PC-3 (cell line): ENCODE data around the gene DOK3. TPM values are rescaled to one million over a fixed set of nuclear protein-coding genes. Genes with fewer than 3 reads are reported as not detected.
A peak's percentile ranks its signal among the peaks of the same experiment; 100 is the strongest.

Experiments
- ATAC-seq: fragments of 200-7000 bp; cut with Tn5 transposase; 2 replicates; pipeline ENCODE4 v1.9.1; 2020; ENCODE audit warnings: mild to moderate bottlenecking, moderate library complexity
- BruUV-seq: library from RNA; stranded (reverse); fragments of 400-500 nt; replicated peaks from 2 replicates; lab custom pipeline; 2021; lab: Mats Ljungman, UMichigan
- CTCF ChIA-PET: fragments of 300-600 bp; sonication (Branson Sonifier 250); formaldehyde crosslinking; loops from one replicate; lab custom pipeline; 2022; ENCODE audit warnings: antibody characterized with exemption; lab: Charles Lee
- POLR2A ChIA-PET: fragments of 300-600 bp; sonication (Branson Sonifier 250); formaldehyde crosslinking; loops from one replicate; lab custom pipeline; 2022; ENCODE audit warnings: antibody characterized with exemption; ENCODE audit not compliant: unreplicated experiment; lab: Charles Lee
- DNase-seq: peaks from one replicate; pipeline ENCODE4 v3.0.0-alpha.2; 2015
- H2AFZ ChIP-seq: fragments of 300-600 bp; sonication (generic); 2 replicates; pipeline ENCODE4 v1.6.0; 2016; ENCODE audit warnings: antibody characterized with exemption, low read length
- H3F3A ChIP-seq: fragments of 300-600 bp; sonication (generic); one replicate; pipeline ENCODE4 v1.6.0; 2017; ENCODE audit warnings: antibody characterized with exemption, low read length, control low read depth, mild to moderate bottlenecking; ENCODE audit not compliant: unreplicated experiment
- H3K27ac ChIP-seq: fragments of 300-600 bp; sonication (generic); 2 replicates; pipeline ENCODE4 v1.5.1; 2016; ENCODE audit warnings: mild to moderate bottlenecking, low read length
- H3K27me3 ChIP-seq: fragments of 300-600 bp; sonication (generic); 2 replicates; pipeline ENCODE4 v1.6.1; 2016; ENCODE audit warnings: low read length, mixed read lengths
- H3K36me3 ChIP-seq: fragments of 300-600 bp; sonication (generic); 2 replicates; pipeline ENCODE4 v1.6.1; 2016; ENCODE audit warnings: low read depth, mixed run types, low read length, mixed read lengths
- H3K4me1 ChIP-seq: fragments of 300-600 bp; sonication (generic); 2 replicates; pipeline ENCODE4 v1.5.1; 2016; ENCODE audit warnings: low read length; ENCODE audit not compliant: insufficient read depth
- H3K4me2 ChIP-seq: fragments of 300-600 bp; sonication (generic); 2 replicates; pipeline ENCODE4 v1.6.0; 2016; ENCODE audit warnings: low read length
- H3K4me3 ChIP-seq: fragments of 300-600 bp; sonication (generic); 2 replicates; pipeline ENCODE4 v1.5.1; 2016; ENCODE audit warnings: mild to moderate bottlenecking, low read length, mixed read lengths
- H3K79me2 ChIP-seq: fragments of 300-600 bp; sonication (generic); 2 replicates; pipeline ENCODE4 v1.6.1; 2017; ENCODE audit warnings: low read length, mixed read lengths
- H3K9ac ChIP-seq: fragments of 300-600 bp; sonication (generic); 2 replicates; pipeline ENCODE4 v1.6.0; 2016; ENCODE audit warnings: mild to moderate bottlenecking, low read length
- H3K9me2 ChIP-seq: fragments of 300-600 bp; sonication (generic); replicated peaks from 2 replicates; pipeline ENCODE4 v1.6.1; 2016; ENCODE audit warnings: mixed run types, low read length, mixed read lengths
- H3K9me3 ChIP-seq: fragments of 300-600 bp; sonication (generic); 2 replicates; pipeline ENCODE4 v1.6.1; 2016; ENCODE audit warnings: low read length, mixed read lengths
- H4K20me1 ChIP-seq: fragments of 300-600 bp; sonication (generic); 2 replicates; pipeline ENCODE4 v1.6.1; 2016; ENCODE audit warnings: low read length, mixed read lengths
- CTCF ChIP-seq: fragments of 300-600 bp; sonication (generic); conservative IDR thresholded peaks from 2 replicates; pipeline ENCODE4 v1.5.1; 2017; ENCODE audit warnings: antibody characterized with exemption, low read depth, mild to moderate bottlenecking, low read length
- EZH2 ChIP-seq: fragments of 300-600 bp; sonication (generic); IDR thresholded peaks from one replicate; pipeline ENCODE4 v1.6.1; 2017; ENCODE audit warnings: antibody characterized with exemption, mild to moderate bottlenecking, low read length; ENCODE audit not compliant: unreplicated experiment
- EZH2phosphoT487 ChIP-seq: fragments of 300-600 bp; sonication (generic); IDR thresholded peaks from 2 replicates; pipeline ENCODE4 v1.6.1; 2018; ENCODE audit warnings: mild to moderate bottlenecking, antibody characterized with exemption, low read length, borderline replicate concordance
- intact Hi-C: fragments of 100-400 bp; cut with micrococcal nuclease; formaldehyde crosslinking; loops from 2 replicates; pipeline ENCODE4 v1.9.0; 2023
- total RNA-seq: library from RNA; depleted of rRNA; stranded (reverse); fragments of >200 nt; gene quantifications from 2 replicates; pipeline ENCODE4 v1.2.3, GENCODE V29; 2014

Gene DOK3
- total RNA-seq, 1 experiment from 2014 or later = 6.2 TPM

GRCh38 chr5:177511796-177512675, 2.4 kb upstream of the DOK3 start:
- ATAC-seq = no peak
- Histone ChIP-seq H3K27ac (no peak overlapping the region), H3K4me3 (no peak overlapping the region), H3F3A (no peaks in the 10 kb centered on the region), H3K4me1 (peaks cover 12% of the 10 kb centered on the region), H3K79me2 (peaks cover 29% of the 10 kb centered on the region), H3K27me3 (no peaks in the 10 kb centered on the region), H3K9ac (no peak overlapping the region), H4K20me1 (no peaks in the 10 kb centered on the region), H3K9me3 (no peaks in the 10 kb centered on the region), H3K9me2 (no peaks in the 10 kb centered on the region), H3K36me3 (peaks cover 29% of the 10 kb centered on the region), H2AFZ (no peak overlapping the region), H3K4me2 (no peak overlapping the region)
- ChIA-PET CTCF (no interaction called here), POLR2A (no interaction called here)
- no peak for DNase-seq
- no peak for TF ChIP-seq CTCF
- TF ChIP-seq EZH2phosphoT487 = no peak
- TF ChIP-seq EZH2 = no peak
- BruUV-seq = TSS peak; percentile 9
- intact Hi-C loops = no loop called here

DNA sequence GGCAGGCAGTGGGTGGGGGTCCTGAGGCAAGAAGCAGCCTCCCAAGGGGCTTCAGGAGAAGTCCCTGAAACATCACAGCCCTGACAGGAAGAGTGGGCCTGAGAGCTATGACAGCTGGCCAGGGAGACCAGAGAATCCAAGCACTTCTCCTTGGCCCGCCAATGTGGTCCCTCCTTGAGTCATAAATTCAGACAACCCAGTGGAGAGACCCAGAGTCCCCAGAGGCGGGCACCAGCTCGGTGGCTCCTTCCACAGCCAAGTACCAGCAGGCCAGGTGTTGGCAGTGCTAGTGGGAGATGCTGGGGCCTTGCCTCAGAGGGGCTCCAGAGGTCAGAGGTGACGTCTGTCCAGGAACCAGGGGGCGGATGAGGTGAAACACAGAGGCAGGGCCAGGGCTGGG, 1.6 kb upstream of the DOK3 start:
- H3K27me3 ChIP-seq = no peaks in the 10 kb centered on the region
- H3K36me3 ChIP-seq = peaks cover 29% of the 10 kb centered on the region
- TF ChIP-seq EZH2phosphoT487 (no peak), CTCF (no peak), EZH2 (no peak)
- no peaks in the 10 kb centered on the region for H3F3A ChIP-seq
- H3K4me2 ChIP-seq = no peak overlapping the region
- H3K9me2 ChIP-seq = no peaks in the 10 kb centered on the region
- ATAC-seq (no peak), DNase-seq (no peak)
- no peak overlapping the region for H3K9ac ChIP-seq
- H4K20me1 ChIP-seq = no peaks in the 10 kb centered on the region
- BruUV-seq = no TSS peak
- H2AFZ ChIP-seq = no peak overlapping the region
- ChIA-PET POLR2A (no interaction called here), CTCF (interaction anchor here (0.6 kb wide), 1 partner anchor 27 kb away, joined by 7 read pairs; no protein-coding TSS in a partner anchor)
- H3K4me3 ChIP-seq = no peak overlapping the region
- no peaks in the 10 kb centered on the region for H3K9me3 ChIP-seq
- intact Hi-C loops = no loop called here
- peaks cover 12% of the 10 kb centered on the region for H3K4me1 ChIP-seq
- H3K79me2 ChIP-seq = peaks cover 24% of the 10 kb centered on the region
- no peak overlapping the region for H3K27ac ChIP-seq

GRCh38 chr5:177510567-177511053, 984 bp upstream of the DOK3 start:
- peaks cover 18% of the 10 kb centered on the region for H3K79me2 ChIP-seq
- TF ChIP-seq CTCF = no peak
- no peak for TF ChIP-seq EZH2
- TF ChIP-seq EZH2phosphoT487 = no peak
- intact Hi-C loops = no loop called here
- H3K9ac ChIP-seq = no peak overlapping the region
- H3K9me2 ChIP-seq = no peaks in the 10 kb centered on the region
- no peaks in the 10 kb centered on the region for H4K20me1 ChIP-seq
- DNase-seq (no peak), ATAC-seq (no peak)
- H3K27me3 ChIP-seq = no peaks in the 10 kb centered on the region
- ChIA-PET POLR2A (no interaction called here), CTCF (interaction anchor here (0.6 kb wide), 1 partner anchor 28 kb away, joined by 7 read pairs; no protein-coding TSS in a partner anchor)
- no peaks in the 10 kb centered on the region for H3F3A ChIP-seq
- H3K4me2 ChIP-seq = no peak overlapping the region
- BruUV-seq = no TSS peak
- H2AFZ ChIP-seq = no peak overlapping the region
- H3K4me3 ChIP-seq = no peak overlapping the region
- H3K27ac ChIP-seq = no peak overlapping the region
- H3K4me1 ChIP-seq = peaks cover 8% of the 10 kb centered on the region
- H3K36me3 ChIP-seq = peaks cover 27% of the 10 kb centered on the region
- no peaks in the 10 kb centered on the region for H3K9me3 ChIP-seq
